Breast epithelium (tissue), 3 donors: Measurements from ENCODE around the gene C7.

Source experiments
- CTCF ChIP-seq, 3 donors: fragments of 450-650 bp; IDR thresholded peaks; one replicate each; pipeline ENCODE4 v1.5.1; 2016 to 2017; ENCODE audit warnings: antibody characterized with exemption in 3 of 3, mild to moderate bottlenecking in 3 of 3, moderate library complexity in 3 of 3
- POLR2A ChIP-seq: fragments of 450-650 bp; IDR thresholded peaks from one replicate; pipeline ENCODE4 v1.6.1; 2016; ENCODE audit warnings: antibody characterized with exemption, mild to moderate bottlenecking, moderate library complexity

- TF ChIP-seq CTCF (IDR thresholded peaks at IDR 0.05) (no peak), POLR2A (no peak)
These were observed 72.1 kb downstream of the C7 start for GRCh38 chr5:40981420-40981819.
